GM21381 (cell line): ENCODE data around the gene KNL1.
"Not testable (repeated sequence)": the region's sequence is repeated elsewhere in the genome, so short reads cannot be mapped to it uniquely, and the experiment has no call there.

Source experiments
- ATAC-seq: cut with Tn5 transposase; IDR thresholded peaks from one replicate; pipeline ENCODE4 v1.9.1; 2021; ENCODE audit warnings: mild to moderate bottlenecking, moderate library complexity; ENCODE audit not compliant: unreplicated experiment

KNL1 gene

DNA sequence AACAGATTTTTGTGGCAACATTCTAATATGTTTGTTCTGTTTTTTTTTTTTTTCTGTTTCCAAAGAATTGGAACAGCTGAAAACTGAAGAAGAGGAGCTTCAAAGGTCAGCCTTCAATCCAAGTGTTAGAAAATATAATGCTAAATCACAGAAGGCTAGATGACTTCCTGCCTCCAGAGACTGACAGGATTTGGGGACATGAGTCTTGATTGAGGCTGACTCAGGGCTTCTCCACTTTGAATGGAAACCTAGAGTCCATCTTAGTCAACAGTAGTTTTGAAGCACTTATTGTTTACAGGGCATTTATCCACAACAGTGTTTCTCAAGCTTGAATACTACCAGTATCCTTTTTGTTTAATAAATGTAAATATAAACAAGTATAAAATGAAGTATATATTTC lies 56.4 kb downstream of the KNL1 start:
- ATAC-seq: no peak

DNA sequence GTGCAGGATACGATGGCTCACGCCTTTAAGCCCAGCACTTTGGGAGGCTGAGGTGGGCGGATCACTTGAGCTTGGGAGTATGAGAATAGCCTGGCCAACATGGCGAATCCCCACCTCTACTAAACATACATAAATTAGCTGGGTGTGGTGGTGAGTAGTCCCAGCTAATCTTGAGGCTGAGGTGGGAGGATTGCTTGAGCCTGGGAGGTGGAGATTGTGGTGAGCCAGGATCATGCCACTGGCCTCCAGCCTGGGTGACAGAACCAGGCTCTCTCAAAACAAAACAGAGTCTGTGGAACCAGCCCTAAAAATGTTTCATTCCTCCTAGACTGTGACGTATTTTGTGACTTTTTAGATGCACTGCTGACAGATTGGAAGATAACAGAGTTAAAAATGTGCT lies 66.6 kb downstream of the KNL1 start:
- ATAC-seq: no peak

DNA sequence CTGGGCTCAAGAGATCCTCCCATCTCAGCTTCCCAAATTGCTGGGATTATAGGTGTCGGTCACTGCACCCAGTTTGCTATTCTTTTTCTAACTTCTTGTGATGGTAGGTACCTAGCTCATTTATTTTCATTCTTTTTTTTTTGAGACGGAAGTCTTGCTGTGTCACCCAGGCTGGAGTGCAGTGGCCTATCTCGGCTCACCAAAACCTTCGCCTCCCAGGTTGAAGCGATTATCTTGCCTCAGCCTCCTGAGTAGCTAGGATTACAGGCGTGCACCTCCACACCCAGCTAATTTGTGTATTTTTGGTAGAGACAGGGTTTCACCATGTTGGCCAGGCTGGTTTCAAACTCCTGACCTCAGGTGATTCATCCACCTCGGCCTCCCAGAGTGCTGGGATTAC lies 70.9 kb downstream of the KNL1 start:
- ATAC-seq: no peak

DNA sequence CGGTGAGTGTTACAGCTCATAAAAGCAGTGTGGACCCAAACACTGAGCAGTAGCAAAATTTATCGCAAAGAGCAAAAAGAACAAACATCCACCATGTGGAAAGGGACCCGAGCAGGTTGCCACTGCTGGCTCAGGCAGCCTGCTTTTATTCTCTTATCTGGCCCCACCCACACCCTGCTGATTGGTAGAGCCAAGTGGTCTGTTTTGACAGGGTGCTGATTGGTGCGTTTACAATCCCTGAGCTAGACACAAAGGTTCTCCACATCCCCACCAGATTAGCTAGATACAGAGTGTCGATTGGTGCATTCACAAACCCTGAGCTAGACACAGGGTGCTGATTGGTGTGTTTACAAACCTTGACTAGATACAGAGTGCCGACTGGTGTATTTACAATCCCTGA lies 82.2 kb downstream of the KNL1 start:
- ATAC-seq: not testable (repeated sequence)

DNA sequence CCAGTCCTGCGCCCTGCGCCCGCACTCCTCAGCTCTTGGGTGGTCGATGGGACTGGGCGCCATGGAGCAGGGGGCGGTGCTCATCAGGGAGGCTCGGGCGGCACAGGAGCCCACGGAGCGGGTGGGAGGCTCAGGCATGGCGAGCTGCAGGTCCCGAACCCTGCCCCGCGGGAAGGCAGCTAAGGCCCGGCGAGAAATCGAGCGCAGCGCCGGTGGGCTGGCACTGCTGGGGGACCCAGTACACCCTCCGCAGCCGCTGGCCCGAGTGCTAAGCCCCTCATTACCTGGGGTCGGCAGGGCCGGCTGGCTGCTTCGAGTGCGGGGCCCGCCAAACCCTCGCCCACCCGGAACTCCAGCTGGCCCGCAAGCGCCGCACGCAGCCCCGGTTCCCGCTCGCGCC lies 82.9 kb downstream of the KNL1 start:
- ATAC-seq: not testable (repeated sequence)

DNA sequence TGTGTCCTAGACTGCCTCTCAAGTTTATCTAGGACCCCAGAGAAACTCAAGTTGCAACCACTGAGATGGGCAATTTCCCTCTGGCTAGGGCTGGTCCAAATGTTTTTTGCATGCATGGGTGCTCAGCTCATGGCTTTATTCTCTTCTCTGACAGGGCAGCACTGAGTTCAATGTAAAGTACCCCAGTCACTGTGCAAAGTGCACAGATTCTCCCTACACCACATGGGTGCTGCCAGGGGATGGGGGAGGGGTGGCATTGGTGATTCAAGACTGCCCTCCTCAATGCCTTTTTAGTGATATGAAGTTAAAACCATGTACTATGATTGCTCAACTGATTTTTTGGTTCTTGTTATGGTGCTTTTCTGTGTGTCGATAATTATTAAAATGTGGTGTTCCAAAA lies 86.1 kb downstream of the KNL1 start:
- ATAC-seq: no peak

DNA sequence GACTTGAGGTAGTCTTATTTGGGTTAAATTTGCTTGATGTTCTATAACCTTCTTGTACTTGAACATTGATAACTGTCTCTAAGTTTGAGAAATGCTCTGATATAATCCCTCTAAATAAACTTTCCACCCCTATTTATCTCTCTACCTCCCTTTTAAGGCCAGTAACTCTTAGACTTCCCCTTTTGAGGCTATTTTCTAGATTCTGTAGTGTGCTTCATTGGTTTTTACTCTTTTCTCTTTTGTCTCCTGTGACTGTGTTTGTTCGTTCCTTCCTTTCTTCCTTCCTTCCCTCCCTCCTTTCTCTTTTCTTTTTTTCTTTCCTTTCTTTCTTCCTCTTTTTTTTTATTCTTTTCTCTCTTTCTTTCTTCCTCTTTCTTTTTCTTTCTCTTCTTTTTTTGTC lies 86.9 kb downstream of the KNL1 start:
- not testable (repeated sequence) for ATAC-seq

DNA sequence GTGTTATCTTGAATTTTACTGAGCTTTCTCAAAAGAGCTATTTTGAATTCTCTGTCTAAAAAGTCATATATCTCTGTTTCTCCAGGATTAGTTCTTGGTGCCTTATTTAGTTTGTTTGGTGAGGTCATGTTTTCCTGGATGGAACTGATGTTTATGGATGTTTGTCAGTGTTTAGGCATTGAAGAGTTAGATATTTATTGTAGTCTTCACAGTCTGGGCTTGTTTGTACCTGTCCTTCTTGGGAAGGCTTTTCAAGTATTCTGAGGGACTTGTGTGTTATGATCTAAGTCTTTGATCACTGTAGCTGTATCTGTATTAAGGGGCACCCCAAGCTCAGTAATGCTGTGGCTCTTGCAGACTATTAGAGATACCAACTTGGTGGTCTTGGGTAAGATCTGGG lies 90.3 kb downstream of the KNL1 start:
- no peak for ATAC-seq

DNA sequence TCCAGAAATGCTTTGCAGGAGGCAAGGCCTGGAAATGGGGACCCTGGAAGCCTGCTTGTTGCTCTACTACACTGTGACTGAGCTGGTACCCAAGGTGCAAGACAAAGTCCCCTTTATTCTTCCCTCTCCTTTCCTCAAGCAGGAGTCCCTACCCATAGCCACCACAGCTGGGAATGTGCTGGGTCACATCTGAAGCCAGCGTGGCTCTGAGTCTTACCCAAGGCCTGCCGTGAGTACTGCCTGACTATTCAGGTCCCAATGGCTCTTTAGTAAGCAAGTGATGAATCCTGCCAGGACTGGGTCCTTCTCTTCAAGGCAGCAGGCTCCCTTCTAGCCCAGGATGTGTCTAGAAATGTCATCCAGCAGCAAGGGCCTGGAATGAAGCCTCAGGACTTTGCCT lies 91.3 kb downstream of the KNL1 start:
- ATAC-seq: no peak

DNA sequence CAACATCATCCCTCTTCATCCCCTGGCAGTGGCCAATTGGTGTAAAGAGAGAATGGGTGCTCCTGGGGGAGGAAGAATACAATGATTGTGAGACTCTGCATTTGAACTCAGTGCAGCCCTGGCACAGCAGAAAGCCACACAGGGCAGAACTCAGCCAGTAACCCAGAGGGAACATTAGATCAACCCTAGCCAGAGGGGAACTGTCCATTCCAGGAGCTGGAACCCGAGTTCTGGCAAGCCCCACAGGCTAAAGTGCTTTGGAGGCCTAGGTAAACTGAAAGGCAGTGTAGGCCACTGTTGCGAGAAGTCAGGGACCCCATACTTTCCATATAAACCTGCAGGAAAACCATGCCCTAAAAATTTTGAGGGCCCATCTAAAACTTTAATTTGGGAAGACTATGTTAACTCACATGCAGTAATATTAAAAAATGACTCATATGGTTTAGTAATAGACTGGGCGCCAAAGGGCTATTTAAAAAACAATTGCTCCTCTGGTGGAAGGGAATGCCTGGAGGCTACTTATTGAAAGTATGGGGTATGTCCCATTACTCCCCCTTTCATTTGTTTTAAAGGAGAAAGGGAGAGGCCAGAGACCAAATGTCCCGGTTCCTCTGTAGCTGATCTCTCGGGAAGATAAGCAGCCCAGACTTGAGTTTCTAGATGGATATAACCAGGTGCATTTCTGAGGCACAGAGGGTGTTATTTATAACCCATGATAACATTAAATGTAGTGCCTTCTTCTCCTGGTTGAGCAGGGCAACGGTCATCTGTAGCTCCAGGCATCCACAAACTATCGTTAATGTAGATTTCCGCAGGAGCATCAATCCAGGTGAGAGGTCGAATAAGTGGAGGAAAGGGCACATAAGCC lies 95.1 kb downstream of the KNL1 start:
- no peak for ATAC-seq

DNA sequence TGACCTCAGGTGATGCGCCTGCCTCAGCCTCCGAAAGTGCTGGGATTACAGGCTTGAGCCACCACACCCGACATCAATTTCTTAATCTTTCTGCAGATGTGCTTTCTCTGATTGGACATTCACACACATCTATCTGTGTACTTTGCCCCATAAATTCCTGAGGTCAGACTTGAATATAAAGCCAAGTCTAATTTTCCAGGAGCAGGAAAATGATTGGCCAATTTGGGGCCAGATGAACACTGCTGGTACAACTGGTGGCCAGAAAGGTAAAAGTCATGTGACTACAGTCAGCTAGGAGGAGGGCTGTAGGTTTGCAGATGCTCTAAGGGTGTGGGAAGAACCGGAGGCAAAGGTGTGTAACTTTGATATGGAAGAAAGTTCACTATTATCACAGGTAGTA lies 97.7 kb downstream of the KNL1 start:
- ATAC-seq: no peak

DNA sequence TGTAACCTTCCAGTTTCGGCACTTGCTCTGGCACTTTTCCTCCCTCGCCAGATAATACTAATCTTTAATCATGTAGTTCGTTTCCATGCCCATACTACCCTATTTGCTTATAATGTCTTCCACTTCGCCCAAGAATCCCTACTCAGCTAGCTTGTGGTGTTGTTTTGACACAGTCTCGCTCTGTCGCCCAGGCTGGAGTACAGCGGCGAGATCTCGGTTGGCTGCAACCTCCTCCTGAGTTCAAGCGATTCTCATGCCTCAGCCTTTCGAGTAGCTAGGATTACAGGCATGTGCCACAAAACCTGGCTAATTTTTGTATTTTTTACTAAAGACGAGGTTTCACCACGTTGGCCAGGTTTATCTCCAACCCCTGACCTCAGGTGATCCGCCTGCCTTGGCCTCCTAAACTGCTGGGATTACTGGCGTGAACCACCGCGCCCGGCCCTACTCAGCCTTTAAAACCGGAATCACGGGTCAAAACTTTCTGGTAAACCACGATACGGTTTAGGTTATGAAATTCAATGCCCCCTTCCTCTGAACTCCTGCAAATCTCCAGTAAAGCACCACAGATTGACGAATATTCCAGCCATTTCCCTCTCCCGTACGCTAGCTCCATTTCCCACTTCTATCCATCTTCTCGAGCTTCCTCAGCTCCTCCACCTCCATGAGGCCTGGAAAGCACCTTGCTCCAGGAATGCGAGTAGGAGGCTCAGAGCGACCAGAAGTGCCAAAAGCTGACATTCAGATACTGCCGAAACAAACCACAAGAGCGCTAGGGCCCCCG lies 100.0 kb downstream of the KNL1 start:
- peak; percentile 13 for ATAC-seq

DNA sequence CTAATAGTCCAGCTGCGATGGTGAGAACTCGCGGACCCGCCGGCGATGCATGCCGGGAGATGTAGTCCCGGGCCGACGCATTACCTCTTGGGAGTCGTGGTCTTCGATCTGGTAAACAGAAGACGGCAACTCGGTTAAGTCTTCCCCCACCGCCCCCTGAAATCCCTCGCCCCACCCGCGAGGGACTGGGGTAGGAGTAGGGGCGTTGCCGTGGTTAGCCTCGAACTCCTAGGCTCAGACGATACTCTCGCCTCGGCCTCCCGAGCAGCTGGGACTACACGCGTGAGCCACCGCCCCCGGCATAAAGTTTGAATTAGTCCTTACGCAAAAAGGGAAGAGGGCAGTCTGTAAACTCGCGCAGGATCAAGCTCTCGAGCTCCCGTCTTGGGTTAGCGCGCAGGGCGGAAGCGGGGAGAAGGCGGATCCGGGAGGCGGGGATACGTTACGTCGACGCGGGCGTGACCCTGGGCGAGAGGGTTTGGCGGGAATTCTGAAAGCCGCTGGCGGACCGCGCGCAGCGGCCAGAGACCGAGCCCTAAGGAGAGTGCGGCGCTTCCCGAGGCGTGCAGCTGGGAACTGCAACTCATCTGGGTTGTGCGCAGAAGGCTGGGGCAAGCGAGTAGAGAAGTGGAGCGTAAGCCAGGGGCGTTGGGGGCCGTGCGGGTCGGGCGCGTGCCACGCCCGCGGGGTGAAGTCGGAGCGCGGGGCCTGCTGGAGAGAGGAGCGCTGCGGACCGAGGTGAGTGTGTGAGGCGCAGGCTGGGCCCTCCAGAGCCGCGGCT lies 100.8 kb downstream of the KNL1 start, which contains the start of gene RAD51:
TSS of gene RAD51 (plus strand) at position 487 of the 781 bp plus-strand sequence. CDS start 3,585 bp downstream, outside the sequence.
- ATAC-seq: peak; percentile 80

DNA sequence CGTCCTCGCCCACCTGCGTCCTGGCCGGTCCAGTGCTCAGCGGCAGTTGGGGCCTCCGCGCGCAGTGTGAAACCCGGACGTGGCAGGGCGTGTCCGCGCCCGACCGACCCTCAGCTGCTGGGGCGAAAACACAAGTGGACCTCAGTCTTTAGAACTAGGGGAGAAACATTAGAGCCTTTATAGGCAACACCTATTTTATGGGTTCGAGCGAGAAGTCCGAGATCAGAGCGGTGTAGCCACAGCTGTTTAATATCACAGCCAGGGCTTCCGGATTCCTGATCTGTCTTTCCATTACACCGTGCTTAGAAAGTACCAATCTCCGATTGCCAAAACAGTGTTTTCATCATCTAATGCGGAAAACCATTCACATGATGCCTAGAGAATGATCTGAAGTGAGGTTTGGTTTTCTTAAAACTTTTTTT lies 101.4 kb downstream of the KNL1 start:
- ATAC-seq: peak; percentile 31

DNA sequence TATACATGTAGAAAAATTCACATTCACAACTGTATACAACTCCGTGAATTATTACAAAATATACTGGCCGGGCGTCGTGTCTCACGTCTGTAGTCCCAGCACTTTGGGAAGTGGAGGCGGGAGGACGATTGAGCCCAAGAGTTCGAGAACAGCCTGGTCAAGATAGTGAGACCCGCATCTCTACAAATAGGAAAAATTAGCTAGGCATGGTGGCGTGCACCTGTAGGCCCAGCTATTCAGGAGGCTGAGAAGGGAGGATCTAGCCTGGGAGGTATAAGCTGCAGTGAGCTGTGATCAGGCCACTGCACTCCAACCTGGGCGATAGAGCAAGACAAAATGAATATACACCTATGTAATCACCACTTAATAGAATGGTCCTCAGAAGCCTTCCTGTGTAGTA lies 102.2 kb downstream of the KNL1 start:
- no peak for ATAC-seq

DNA sequence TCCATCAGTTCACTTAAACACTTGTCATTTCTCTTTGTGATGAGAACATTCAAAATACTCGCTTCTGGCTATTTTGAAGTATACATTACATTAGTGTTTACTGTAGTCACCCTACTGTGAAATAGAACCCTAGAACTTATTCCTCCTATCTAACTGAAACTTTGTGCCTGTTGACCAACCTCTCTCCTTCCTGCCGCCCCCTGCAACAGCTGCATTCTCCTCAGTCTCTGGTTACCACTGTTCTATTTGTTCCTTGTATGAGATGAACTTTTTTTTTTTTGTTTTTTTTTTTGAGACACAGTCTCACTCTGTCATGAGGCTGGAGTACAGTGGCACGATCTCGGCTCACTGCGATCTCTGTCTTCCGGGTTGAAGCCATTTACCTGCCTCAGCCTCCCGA lies 103.9 kb downstream of the KNL1 start:
- ATAC-seq: no peak

DNA sequence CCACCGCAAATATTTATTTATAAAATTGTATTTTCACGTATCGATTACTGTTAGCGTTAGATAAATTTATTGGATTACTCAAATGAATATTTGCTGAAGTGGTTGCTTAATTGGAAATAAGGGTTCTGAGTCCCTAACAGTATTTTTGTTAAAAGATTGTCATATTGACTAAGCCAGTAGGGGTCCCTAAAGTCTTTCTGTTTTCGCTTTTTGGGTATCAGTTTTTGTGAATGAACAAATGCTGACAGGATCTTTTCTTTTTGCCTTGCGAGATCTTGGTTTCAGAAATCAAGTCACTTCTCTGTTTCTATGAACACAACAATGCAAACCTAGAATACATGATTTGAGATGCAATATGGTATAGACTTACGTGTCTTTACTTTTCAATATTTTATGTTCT lies 108.0 kb downstream of the KNL1 start:
- ATAC-seq: no peak

DNA sequence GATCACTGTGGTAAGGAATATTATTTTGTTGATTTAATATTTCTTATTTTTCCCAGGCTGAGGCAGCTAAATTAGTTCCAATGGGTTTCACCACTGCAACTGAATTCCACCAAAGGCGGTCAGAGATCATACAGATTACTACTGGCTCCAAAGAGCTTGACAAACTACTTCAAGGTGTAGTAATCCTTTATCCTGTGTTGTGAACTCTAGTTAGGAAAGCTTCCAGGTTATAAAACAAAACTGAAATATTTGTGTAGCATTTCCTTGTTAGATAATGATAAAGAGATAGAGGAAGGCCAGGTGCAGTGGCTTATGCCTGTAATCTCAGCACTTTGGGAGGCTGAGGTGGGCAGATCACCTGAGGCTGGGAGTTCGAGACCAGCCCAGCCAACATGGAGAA lies 112.1 kb downstream of the KNL1 start:
- ATAC-seq: no peak
